Stimulated activated CD8-positive, alpha-beta memory T cell treated with anti-CD3 and anti-CD28 coated beads, Interleukin-12 subunit alpha, Interleukin-12 subunit beta, amount 100 ng/mL, for 24 hours (primary cell): ENCODE measurements around the gene PROSER3.

Experiments
- DNase-seq: peaks from one replicate; pipeline ENCODE4 v3.0.0-alpha.2; 2020; ENCODE audit errors: extremely low read depth

The PROSER3 gene

DNA sequence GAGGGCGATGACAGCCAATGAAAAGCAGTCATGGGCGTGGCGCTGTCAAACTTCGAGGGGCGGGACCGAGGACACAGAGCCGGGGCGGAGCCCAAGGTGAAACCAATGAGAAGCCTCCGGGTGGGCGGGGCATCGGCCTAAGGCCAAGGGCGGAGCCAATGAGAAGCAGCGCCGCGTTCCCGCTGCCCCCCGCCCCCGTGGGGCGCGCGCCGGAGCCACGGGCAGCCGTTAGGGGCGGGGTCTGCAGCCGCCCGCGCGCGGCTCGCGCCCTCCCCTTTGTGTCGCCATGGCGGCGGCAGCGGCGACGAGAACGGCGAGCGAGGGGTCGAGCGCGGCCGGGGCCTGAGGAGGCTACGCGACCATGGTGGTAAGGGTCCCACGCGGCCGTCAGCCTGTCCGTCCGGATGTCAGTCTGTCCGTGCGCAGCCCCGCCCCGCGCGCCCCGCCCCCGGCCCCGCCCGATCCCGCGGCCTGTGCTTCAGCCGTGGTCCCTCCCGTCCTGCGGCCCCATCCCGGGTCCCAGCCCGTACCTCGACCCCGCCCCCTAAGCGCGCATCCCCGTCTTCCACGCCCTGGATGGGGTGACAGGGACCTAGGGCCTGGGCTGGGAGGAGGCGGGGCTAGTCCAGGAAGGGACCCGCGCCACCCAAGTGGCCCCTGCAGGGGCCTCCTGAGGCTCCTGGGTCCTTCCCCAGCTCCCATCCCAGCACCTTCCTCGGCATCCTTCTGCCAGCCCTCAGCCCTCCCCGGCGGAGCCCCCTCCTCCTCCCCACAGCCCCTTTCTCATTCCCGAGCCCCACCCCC is 17.5 kb downstream of the PROSER3 start, which contains the start of gene ARHGAP33:
Gene ARHGAP33, plus strand, starts transcription at position 267 of the 804 bp plus-strand sequence. Its CDS starts 95 bp downstream, at position 362.
- peak; percentile 97 for DNase-seq

DNA sequence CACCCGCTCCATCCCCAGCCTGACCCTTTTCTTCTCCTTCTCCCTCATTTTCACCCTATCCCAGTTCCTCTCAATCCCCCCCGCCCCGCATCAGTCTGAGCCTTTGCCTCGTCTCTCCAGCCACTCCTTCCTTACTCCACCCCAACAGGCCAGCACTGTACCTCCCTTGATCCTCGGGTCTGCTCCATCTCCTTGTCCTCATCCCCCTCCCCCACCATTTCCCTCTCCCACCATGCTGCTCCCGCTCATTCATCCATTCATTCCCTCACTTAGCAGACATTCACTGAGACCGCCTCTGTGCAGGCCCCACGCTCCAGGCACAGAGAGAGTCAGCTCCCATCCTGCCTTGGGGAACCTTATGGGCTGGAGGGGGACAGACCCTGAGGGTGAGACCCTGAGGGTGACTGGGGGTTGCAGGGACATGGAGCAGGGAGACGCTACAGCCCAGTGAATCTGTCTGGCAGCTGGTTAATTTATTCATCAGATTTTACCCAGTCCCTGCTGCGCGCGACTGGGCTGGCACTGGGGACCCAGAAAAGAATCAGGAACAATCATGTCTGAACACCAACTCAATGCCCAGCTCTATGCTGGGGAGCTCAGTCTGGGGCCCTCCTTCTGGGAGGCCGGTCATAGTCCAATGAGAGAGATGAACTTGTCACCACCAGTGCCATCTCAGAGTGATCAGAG is 18.3 kb downstream of the PROSER3 start:
- DNase-seq, result no peak

DNA sequence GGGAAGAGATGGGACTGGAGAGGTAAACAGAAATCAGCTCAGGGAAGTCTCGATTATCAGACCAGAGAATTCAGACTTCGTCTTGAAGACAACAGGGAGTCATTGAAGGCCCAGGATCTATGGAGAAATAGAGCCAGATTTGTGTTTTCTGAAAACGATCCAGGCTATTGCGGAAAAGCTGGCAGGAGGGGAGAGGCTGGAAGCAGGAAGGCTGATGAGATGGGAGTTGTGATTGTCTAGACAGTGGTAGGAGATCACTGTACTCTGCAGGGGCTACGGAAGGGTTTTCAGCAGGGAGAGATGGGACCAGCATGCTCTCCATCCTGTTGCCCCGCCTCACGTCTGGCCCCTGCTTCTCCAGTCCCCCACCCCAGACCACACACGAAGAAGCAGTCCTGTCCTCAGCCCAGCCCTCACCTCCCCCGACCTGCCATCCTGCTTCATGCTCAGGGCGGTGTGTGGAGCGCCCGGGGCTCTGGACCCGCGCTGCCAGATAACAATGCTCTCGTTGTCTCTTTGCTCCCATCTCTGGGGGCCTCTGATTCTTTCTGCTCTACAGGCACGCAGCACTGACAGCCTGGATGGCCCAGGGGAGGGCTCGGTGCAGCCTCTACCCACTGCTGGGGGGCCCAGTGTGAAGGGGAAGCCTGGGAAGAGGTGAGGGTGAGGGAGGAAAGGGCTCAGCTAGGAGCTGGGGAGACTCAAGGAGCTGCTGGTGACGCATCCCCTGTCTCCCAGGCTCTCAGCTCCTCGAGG is 19.3 kb downstream of the PROSER3 start:
- no peak for DNase-seq

DNA sequence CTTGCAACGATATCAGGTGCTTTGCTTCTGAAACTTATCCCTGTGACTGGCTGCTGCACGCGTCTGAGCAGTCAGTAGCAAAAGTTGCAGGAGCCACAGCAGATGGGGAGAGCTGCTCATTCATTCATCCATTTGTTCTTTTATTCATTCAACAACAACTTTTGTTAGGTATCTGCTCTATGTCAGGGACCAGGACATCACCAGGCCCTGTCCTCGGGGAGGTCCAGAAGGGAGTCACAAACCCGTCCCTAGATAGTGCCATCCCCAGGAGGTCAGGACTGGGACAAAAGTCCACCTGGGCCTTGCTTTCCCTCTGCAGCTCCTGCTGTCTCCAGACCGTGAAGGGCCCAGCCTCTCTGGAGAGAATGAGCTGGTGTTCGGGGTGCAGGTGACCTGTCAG is 20.0 kb downstream of the PROSER3 start:
- no peak for DNase-seq

DNA sequence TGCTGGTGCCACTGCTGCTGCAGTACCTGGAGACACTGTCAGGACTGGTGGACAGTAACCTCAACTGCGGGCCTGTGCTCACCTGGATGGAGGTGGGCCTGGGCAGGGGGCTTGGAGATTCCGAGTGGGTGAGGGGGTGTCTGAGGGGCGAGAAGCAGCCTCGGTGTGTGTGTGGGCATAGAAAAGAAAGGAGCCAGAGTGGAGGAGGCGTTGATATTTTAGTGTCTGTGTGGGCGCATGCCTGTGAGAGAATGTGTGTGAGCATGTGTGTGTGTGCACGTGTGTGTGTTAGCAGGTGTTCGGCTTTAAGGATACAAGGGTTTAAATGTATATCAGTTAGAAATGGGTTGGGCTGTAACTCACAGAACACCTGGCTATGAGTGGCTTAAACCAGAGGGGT is 21.1 kb downstream of the PROSER3 start:
- DNase-seq, result no peak

DNA sequence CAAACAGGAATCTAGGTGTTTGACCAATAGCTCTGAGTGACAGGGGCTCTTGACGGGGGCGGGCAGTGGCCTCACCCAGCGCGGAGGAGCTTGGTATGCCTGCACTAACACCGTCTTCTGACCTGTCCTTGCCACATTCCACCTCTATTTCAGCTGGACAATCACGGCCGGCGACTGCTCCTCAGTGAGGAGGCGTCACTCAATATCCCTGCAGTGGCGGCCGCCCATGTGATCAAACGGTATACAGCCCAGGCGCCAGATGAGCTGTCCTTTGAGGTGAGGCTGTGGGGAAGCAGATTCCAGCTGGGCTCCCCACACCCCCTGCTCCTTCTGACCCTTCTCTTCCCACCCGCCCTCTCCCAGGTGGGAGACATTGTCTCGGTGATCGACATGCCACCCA is 22.1 kb downstream of the PROSER3 start:
- no peak for DNase-seq

DNA sequence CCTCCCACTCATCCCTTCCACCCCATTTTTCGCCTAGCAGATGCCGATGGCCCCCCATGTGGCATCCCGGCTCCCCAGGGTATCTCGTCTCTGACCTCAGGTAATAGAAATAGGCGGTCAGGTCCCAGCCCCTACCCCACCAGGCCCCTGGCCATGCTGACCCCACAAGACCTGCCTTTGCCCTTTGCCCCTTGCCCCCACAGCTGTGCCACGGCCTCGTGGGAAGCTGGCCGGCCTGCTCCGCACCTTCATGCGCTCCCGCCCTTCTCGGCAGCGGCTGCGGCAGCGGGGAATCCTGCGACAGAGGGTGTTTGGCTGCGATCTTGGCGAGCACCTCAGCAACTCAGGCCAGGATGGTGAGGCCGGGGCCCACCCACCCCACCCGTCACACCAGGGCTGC is 22.7 kb downstream of the PROSER3 start:
- no peak for DNase-seq

DNA sequence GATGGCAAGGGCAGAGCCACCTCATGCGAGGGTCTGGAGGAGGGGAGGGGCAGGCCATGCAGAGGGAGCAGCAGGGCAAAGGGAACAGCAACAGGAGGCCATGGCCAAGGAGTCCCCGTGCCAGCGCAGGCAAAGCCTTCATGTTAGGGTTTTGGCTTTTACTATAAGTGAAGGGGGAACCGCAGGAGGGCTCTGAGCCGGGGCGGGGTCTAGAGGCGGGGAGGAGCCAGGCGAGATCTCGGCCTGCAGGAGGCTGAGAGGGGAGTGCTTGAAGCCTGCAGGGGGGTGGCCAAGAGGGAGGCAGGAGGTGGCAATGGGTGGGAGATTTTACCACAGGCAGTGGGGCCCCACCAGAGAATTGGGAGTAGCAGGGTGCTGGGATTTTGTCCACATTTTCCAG is 23.7 kb downstream of the PROSER3 start:
- no peak for DNase-seq

DNA sequence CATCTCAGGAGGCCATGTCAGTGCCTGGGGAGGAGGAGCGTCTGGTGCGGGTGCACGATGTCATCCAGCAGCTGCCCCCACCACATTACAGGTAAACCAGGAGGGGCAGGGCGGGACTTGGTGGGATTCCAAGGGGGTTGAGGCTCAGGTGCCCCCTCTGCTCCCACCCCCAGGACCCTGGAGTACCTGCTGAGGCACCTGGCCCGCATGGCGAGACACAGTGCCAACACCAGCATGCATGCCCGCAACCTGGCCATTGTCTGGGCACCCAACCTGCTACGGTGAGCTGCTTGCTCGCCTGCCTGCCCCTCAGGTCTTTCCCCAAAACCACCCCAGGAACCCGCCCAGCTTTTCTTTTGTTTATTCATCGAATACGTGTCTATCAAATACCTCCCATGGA is 24.6 kb downstream of the PROSER3 start:
- DNase-seq, result no peak

DNA sequence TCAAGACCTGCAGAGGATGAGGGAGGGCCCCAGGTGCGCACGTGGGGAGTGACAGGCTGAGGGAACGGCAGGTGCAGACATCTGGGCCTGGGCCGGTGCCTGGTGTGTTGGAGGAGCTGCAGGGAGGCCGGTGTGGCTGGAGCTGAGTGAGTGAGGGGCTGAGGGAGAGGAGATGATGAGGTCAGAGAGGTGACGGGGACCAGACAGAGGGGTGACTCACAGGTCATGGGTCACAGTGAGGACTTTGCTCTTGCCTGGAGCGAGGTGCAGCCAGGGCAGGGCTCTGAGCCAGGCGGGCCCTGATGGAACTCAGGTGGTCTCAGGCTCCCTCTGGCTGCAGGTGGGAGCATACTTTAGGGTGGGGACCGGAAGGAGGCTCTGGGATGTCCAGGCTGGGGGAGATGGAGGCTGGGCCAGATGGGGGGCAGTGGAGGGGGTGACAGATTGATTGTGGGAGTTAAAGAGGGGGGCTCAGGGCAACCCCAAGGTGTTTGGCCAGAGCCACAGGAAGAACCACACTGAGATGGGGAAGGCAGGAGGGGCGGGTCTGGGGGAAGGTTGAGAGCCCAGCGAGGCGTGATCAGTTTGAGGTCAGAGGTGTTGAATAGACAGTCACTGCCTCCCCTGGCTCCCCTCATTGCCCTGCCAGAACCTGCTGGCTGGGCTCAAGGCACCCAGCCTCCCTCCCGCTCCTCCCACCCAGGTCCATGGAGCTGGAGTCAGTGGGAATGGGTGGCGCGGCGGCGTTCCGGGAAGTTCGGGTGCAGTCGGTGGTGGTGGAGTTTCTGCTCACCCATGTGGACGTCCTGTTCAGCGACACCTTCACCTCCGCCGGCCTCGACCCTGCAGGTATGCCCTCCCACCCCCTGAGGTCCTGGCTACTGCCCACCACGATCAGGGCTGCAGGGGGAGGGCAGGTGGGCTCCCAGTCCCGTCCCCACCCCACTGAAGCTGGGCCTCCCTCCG is 25.8 kb downstream of the PROSER3 start:
- no peak for DNase-seq

DNA sequence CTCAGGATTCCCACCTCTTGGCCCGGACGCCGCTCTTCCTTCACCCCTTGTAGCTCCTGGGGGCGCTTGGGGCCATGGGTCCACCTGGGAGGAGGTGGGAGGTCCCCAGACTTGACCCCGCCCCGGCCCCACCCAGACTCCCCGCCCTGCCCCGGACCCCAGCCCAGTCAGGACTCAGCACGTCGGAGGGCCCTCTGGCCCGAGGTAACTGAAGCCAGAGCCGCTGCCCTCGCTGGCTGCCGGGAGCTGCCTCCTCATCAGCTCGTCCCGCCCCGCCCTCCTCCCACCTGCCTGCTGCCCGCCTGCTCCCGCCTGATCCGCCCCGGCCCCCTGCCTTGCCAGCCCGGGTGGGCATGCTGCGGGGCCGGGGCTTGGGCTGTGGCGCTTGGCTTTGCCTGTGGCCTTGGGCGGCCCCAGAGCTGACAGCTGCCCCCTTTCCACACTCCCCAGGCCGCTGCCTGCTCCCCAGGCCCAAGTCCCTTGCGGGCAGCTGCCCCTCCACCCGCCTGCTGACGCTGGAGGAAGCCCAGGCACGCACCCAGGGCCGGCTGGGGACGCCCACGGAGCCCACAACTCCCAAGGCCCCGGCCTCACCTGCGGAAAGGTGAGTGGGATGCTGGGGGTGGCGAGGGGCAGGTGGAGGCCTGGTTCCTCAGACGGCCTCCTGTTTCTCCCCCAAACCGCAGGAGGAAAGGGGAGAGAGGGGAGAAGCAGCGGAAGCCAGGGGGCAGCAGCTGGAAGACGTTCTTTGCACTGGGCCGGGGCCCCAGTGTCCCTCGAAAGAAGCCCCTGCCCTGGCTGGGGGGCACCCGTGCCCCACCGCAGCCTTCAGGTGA is 26.7 kb downstream of the PROSER3 start:
- no peak for DNase-seq

DNA sequence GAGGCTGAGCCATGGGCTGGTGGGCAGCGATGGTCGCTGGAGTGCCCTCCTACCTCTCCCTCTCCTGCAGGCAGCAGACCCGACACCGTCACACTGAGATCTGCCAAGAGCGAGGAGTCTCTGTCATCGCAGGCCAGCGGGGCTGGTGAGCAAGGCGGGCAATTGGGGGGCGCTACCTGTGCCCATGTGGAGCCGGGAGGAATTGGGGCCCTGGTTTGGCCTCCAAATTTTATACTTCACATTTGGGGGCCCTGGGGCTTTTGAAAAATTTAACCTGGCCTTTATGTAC is 27.3 kb downstream of the PROSER3 start:
- DNase-seq, result no peak

DNA sequence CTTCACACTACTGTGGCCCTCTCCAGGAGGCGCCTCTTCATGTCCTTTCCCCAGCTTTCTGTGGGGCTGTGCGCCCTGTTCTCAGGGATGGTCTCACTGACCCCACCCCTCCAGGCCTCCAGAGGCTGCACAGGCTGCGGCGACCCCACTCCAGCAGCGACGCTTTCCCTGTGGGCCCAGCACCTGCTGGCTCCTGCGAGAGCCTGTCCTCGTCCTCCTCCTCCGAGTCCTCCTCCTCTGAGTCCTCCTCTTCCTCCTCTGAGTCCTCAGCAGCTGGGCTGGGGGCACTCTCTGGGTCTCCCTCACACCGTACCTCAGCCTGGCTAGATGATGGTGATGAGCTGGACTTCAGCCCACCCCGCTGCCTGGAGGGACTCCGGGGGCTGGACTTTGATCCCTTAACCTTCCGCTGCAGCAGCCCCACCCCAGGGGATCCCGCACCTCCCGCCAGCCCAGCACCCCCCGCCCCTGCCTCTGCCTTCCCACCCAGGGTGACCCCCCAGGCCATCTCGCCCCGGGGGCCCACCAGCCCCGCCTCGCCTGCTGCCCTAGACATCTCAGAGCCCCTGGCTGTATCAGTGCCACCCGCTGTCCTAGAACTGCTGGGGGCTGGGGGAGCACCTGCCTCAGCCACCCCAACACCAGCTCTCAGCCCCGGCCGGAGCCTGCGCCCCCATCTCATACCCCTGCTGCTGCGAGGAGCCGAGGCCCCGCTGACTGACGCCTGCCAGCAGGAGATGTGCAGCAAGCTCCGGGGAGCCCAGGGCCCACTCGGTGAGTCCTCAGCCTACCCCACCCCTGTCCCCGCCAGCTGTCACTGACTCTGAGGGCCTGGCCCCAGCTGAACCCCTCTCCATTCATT is 28.6 kb downstream of the PROSER3 start:
- DNase-seq, result no peak

DNA sequence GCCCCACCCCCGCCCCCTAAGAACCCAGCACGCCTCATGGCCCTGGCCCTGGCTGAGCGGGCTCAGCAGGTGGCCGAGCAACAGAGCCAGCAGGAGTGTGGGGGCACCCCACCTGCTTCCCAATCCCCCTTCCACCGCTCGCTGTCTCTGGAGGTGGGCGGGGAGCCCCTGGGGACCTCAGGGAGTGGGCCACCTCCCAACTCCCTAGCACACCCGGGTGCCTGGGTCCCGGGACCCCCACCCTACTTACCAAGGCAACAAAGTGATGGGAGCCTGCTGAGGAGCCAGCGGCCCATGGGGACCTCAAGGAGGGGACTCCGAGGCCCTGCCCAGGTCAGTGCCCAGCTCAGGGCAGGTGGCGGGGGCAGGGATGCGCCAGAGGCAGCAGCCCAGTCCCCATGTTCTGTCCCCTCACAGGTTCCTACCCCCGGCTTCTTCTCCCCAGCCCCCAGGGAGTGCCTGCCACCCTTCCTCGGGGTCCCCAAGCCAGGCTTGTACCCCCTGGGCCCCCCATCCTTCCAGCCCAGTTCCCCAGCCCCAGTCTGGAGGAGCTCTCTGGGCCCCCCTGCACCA is 29.3 kb downstream of the PROSER3 start:
- no peak for DNase-seq

DNA sequence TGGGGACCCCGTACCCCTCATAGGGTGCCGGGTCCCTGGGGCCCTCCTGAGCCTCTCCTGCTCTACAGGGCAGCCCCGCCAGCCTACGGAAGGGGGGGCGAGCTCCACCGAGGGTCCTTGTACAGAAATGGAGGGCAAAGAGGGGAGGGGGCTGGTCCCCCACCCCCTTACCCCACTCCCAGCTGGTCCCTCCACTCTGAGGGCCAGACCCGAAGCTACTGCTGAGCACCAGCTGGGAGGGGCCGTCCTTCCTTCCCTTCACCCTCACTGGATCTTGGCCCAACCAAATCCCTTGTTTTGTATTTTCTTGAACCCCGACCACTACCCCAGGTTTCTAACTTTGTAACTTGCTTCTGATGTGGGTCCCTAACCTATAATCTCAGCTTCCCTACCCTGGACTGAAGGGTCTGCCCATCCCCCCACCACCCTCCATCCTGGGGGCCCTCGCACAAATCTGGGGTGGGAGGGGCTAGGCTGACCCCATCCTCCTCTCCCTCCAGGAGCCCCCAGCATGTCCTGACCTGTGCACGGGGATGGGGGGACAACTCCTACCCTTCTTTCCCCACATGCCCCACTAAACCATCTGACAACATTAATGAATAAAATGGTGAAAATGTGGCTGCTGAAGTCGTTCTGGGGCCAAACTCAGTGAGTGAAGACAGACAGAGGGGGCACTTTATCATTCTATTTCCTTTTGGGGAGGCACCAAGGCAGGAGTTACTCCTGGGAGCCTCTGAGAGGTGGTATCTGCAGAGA is 30.4 kb downstream of the PROSER3 start:
- DNase-seq, result no peak

DNA sequence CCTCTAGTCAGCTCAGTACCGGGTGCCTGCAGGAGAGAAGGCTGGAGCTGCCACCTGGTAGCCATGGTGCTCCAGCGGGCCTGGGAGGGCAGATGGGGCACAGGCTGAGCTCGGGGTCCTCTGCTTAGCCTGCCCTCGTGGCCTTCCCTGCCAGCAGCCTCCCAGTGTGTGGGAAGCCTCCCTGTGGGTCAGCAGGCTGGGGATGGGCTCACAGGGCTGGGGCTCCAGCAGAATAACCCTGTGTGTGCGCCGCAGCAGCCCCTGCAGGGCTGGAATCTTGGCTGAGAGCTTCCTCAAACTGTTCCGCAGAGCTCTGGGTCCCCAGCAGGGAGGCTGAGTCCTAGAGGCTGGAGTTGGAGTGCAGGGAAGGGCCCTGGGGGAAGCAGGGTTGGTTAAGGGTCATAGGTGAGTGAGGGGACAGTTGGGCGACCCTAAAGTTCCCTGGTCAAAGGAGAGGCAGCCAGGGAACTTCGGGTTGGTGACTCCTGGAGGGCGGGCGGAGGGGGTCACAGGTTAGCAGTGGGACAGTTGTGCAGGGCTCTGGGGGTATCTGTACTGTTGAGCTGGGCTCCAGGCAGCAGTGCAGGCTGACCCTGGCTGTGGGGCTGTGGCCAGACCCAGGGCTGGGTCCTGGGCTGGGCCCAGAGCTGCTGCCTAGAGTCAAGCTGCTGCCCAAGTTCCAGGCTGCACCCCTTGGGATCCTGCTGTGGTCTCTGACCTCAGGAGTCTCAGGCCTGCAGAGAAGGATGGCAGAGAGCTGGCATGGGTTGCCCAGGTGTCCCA is 31.4 kb downstream of the PROSER3 start:
- DNase-seq, result no peak

DNA sequence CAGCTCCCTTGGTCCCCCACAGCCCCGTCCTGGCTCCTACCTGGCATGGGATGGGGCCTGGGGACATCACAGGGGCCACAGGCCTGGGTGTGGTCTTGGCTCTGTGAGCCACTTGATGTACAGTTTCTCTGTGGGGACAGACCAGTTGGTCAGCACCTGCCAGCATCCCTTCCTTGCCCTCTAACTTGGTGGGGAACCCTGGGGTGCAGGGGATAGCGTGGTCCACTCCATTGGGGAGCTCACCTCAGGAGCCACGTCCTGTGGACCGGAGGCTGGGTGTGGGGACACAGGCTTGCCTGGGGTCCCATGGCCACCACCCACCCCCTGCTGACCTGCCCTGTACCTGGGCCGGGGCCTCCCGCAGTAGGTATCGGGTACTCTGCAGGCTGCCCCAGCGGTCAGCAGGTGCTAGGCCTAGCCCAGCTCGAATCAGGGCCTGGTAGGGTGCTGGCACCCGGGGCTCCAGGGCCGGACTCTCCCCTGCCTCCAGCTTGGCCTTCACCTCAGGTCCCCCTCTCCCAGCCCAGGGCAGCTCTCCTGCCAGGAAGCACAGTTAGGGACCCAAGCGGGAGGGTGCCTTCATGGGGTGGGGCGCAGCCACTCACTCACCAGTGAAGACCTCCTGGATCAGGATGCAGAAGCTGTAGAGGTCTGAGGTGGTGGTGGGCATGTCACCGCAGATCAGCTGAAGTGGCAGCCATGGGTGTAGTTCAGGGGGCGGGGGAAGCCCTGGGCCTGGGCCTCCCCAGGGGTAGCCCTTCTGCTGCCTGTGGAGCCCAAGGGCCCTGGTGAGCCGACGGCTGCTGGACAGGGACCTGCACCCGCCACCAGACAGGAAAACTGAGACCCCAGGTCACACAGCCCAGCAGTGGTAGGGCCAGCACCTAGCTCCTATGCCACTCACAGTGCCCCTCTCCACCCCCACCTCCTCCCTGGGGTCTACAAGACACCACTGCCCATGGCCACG is 32.3 kb downstream of the PROSER3 start:
- no peak for DNase-seq
